ENCODE data around the gene PTPN3. TPM values are rescaled to one million over a fixed set of nuclear protein-coding genes. Genes with fewer than 3 reads are reported as not detected.
A peak's percentile ranks its signal among the peaks of the same experiment; 100 is the strongest.

Gene PTPN3
- total RNA-seq, 2 donors from 2014 or later: 13.2 to 19.5 TPM

DNA sequence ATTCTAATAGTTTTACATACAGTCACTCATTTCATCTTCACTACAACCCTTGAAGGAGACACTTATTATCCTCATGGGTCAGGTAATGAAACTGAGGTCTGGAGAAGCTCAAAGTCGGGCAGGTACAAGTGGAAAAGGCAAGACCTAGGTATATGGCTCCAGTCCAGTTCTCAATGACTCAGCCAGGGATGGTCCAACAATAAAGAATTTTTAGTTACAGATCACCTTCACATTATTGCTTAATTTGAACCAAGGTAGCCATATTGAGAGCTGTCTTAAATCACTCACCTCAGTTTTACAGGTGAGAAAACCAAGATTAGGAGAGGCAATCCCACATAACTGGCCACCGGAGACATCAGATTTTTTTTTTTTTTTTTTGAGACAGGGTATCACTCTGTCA lies 55.4 kb downstream of the PTPN3 start:
- intact Hi-C loops (cut with DNase I): no loop called here
- no peak for ATAC-seq

DNA sequence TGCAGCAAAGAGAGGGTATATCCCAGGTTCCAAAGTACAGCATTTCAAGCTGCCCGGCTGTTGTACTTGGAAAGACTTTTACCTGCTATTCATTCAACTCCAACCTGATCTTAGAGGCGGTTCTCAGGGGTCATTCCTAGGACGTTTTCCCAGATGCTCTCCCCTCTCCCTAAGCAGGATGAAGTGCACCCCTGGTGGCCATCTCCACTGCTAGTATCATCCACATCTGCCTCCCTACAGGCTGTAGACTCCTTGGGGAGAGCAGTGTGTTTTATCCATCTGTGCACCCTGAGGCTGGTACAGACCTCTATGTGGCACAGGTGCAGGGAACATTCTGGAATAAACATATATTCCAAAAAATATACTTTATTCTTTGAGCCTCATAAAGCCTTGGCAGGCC lies 56.8 kb downstream of the PTPN3 start:
- 14 to 30% methylated on average over 3 of the region's 3 CpGs for WGBS, 2 donors

More for the DNA sequence above, 55.4 kb downstream of the PTPN3 start:
- TF ChIP-seq, protein P1, sequence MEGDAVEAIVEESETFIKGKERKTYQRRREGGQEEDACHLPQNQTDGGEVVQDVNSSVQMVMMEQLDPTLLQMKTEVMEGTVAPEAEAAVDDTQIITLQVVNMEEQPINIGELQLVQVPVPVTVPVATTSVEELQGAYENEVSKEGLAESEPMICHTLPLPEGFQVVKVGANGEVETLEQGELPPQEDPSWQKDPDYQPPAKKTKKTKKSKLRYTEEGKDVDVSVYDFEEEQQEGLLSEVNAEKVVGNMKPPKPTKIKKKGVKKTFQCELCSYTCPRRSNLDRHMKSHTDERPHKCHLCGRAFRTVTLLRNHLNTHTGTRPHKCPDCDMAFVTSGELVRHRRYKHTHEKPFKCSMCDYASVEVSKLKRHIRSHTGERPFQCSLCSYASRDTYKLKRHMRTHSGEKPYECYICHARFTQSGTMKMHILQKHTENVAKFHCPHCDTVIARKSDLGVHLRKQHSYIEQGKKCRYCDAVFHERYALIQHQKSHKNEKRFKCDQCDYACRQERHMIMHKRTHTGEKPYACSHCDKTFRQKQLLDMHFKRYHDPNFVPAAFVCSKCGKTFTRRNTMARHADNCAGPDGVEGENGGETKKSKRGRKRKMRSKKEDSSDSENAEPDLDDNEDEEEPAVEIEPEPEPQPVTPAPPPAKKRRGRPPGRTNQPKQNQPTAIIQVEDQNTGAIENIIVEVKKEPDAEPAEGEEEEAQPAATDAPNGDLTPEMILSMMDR (IDR thresholded peaks at IDR 0.05): no peak
- no peak for TF ChIP-seq POLR2A (IDR thresholded peaks at IDR 0.05)
- no peaks in the 10 kb centered on the region for H3K9me3 ChIP-seq
- WGBS, 2 donors: 76 to 82% methylated on average over 2 of the region's 2 CpGs
- peak in 1 of 4 donors; percentile 44 for DNase-seq
- H3K27me3 ChIP-seq: no peaks in the 10 kb centered on the region
- H3K4me1 ChIP-seq: peaks cover 25% of the 10 kb centered on the region
- H3K27ac ChIP-seq: peak overlapping the region in 2 of 4 donors; percentile 18 to 88
- no peak overlapping the region for H3K4me3 ChIP-seq
- H3K36me3 ChIP-seq (replicated peaks in 1 of 2; ENCODE audit: insufficient read depth in 1 of 2, low read depth in 2 of 2): peaks cover 0 to 3% of the 10 kb centered on the region in 2 donors

DNA sequence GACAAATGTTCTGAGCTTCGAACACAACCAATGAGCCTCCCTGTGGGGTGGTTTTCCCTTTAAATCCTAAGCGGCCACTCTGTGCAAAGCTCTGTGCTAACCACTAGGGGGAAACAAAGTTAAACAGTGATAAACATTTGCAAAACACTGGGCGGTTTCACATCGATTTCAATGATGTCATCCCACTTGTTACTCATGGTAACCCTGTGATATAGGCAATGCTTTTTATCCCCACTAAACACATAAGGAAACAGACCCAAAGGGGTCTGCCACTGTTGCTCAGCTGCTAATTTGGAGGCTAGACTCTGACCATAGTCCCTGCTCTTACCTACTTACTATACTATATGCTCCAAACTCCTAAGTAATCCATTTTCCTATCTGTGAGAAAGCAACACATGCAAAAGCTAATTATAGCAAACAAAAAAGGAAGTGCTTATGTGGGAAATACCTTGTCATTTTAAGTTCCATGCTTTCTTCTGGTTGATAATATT lies 57.3 kb downstream of the PTPN3 start:
- Histone ChIP-seq H3K27me3 (no peaks in the 10 kb centered on the region), H3K9me3 (no peaks in the 10 kb centered on the region), H3K27ac (peak overlapping the region; percentile 67 to 89 (median 88)), H3K4me3 (no peak overlapping the region), H3K36me3 (replicated peaks in 1 of 2; ENCODE audit: insufficient read depth in 1 of 2, low read depth in 2 of 2) (peaks cover 0 to 3% of the 10 kb centered on the region in 2 donors), H3K4me1 (peaks cover 25% of the 10 kb centered on the region)
- ATAC-seq (peak; percentile 97), DNase-seq (peak; percentile 72 to 87 (median 76))
- 1 to 4% methylated on average over 4 of the region's 4 CpGs for WGBS, 2 donors
- peak in 1 of 3 donors; percentile 24 for TF ChIP-seq POLR2A (IDR thresholded peaks at IDR 0.05)
- TF ChIP-seq, protein P1 (IDR thresholded peaks at IDR 0.05): peak; percentile 73 to 95 (median 93)
- intact Hi-C loops (cut with DNase I): no loop called here

More for the DNA sequence above, 56.8 kb downstream of the PTPN3 start:
- Histone ChIP-seq H3K9me3 (no peaks in the 10 kb centered on the region), H3K27me3 (no peaks in the 10 kb centered on the region), H3K4me3 (no peak overlapping the region), H3K36me3 (replicated peaks in 1 of 2; ENCODE audit: insufficient read depth in 1 of 2, low read depth in 2 of 2) (peaks cover 0 to 3% of the 10 kb centered on the region in 2 donors), H3K4me1 (peaks cover 25% of the 10 kb centered on the region), H3K27ac (peak overlapping the region; percentile 67 to 89 (median 88))
- DNase-seq (no peak), ATAC-seq (no peak)
- intact Hi-C loops (cut with DNase I): no loop called here
- TF ChIP-seq POLR2A (IDR thresholded peaks at IDR 0.05): no peak
- TF ChIP-seq, protein P1 (IDR thresholded peaks at IDR 0.05): no peak

DNA sequence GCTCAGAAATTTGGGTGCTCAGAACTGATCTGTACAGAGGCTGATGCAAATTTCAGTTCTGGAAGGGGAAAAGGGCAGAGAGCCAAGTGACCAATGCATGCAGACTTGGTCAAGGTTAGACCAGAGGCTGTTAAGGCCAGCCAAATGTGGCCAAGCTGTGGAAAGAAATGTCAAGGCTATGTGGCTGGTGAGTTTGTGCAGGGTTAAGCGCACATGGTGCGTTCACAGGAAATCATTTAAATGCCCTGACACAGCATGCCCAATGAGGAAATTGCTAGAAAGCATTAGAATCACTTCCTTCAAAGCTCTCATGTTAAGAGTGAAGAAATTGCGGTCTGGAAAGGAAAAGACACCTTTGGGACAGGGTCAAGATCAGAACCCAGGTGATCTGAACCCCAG lies 58.0 kb downstream of the PTPN3 start:
- H3K27ac ChIP-seq: peak overlapping the region; percentile 67 to 89 (median 88)

More for the DNA sequence above, 58.0 kb downstream of the PTPN3 start:
- Histone ChIP-seq H3K36me3 (replicated peaks in 1 of 2; ENCODE audit: insufficient read depth in 1 of 2, low read depth in 2 of 2) (peaks cover 0 to 3% of the 10 kb centered on the region in 2 donors), H3K9me3 (no peaks in the 10 kb centered on the region), H3K27me3 (no peaks in the 10 kb centered on the region), H3K4me3 (no peak overlapping the region), H3K4me1 (peaks cover 25% of the 10 kb centered on the region)
- peak; percentile 67 to 88 (median 78) for DNase-seq
- 29 to 37% methylated on average over 3 of the region's 3 CpGs for WGBS, 2 donors
- no peak for TF ChIP-seq POLR2A (IDR thresholded peaks at IDR 0.05)
- TF ChIP-seq, protein P1 (IDR thresholded peaks at IDR 0.05): no peak
- intact Hi-C loops (cut with DNase I): no loop called here
- peak; percentile 81 for ATAC-seq
